Measurements from ENCODE around the gene HOXA4. TPM values are rescaled to one million over a fixed set of nuclear protein-coding genes. Genes with fewer than 3 reads are reported as not detected.

Gene HOXA4
- polyA plus RNA-seq, 3 donors: 0.48 TPM; not detected in 2

DNA sequence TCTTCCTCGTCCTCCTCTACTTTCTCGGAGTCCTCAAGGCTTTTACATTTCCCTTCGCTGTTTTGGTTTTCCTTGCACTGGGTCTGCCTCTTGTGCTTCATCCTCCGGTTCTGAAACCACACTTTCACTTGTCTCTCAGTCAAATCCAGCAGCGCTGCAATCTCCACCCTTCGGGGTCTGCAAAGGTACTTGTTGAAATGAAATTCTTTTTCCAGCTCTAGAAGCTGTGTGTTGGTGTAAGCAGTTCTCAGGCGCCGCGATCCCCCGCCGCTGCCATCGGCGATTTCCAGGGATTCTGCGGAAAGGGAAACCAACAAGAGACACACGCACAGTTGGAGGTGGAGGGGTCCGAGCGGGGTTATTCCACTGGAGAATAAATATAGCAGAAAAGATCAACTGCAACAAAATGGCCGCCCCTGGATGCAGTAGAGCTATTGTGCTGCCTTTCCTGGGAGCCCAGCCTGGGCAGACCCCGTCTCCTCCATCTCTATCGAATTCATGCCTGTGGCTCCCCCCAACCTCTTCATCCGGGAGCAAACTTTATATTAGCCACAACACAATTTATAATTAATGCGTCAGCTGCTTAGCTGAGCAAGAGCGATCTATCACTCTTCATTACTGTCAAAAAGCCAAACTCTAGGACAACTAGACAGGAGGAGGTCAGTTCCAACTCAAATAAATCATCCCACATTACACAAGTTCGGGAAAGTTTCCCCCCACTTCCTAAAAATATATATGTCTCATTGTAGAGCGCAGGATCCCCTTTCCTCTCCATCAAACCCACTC lies 29.2 kb downstream of the HOXA4 start:
- H3K27ac ChIP-seq (ENCODE audit: low read depth in 1 of 2, low read length in 2 of 2): no peak overlapping the region
- peak overlapping the region; percentile 49 for H3K4me2 ChIP-seq (replicated peaks; ENCODE audit: extremely low read depth, low read length, poor library complexity, severe bottlenecking)
- H2AFZ ChIP-seq (ENCODE audit: insufficient read depth, low read depth, low read length, poor library complexity, severe bottlenecking): no peak overlapping the region
- no peak overlapping the region for H3K9ac ChIP-seq (ENCODE audit: insufficient read depth, low read length, poor library complexity, severe bottlenecking)
- TF ChIP-seq CTCF (IDR thresholded peaks at IDR 0.05): no peak
- peaks cover 27% of the 10 kb centered on the region for H3K79me2 ChIP-seq (ENCODE audit: insufficient read depth, low read length)
- peak in 1 of 3 donors; percentile 21 for DNase-seq
- H3K36me3 Mint-ChIP-seq: peaks cover 54 to 57% of the 10 kb centered on the region in 2 donors
- H3K4me1 ChIP-seq (ENCODE audit: control insufficient read depth in 1 of 2, insufficient read depth in 2 of 2, low read length in 2 of 2): peaks cover 38 to 43% of the 10 kb centered on the region in 2 donors
- peaks cover 77 to 94% (median 84%) of the 10 kb centered on the region in 3 donors for H3K27me3 Mint-ChIP-seq (ENCODE audit: low read depth in 3 of 3)
- H3K4me3 ChIP-seq (replicated peaks in 1 of 3; ENCODE audit: low read depth in 2 of 3, low read length in 3 of 3): no peak overlapping the region
- peaks cover 0 to 46% (median 19%) of the 10 kb centered on the region in 7 donors for H3K9me3 Mint-ChIP-seq
- WGBS (ENCODE audit: insufficient coverage): 98% methylated on average over 17 of the region's 25 CpGs
- intact Hi-C loops (cut with micrococcal nuclease): no loop called here
- peak overlapping the region in 1 of 2 donors; percentile 79 for H3K4me3 Mint-ChIP-seq
- H3K27me3 ChIP-seq (ENCODE audit: control insufficient read depth in 2 of 2, insufficient read depth in 2 of 2, low read length in 2 of 2): peaks cover 56 to 91% of the 10 kb centered on the region in 2 donors
- H3K9me3 ChIP-seq (replicated peaks in 1 of 2; ENCODE audit: control insufficient read depth in 1 of 2, insufficient read depth in 1 of 2, low read length in 2 of 2): peaks cover 0 to 24% of the 10 kb centered on the region in 2 donors
- no peak overlapping the region for H3K27ac Mint-ChIP-seq
- H4K20me1 ChIP-seq (ENCODE audit: insufficient read depth, low read length): peaks cover 83% of the 10 kb centered on the region
- peaks cover 9 to 32% of the 10 kb centered on the region in 2 donors for H3K36me3 ChIP-seq (replicated peaks in 1 of 2; ENCODE audit: control insufficient read depth in 1 of 2, insufficient read depth in 2 of 2, low read length in 2 of 2)
- peaks cover 50% of the 10 kb centered on the region for H3K4me1 Mint-ChIP-seq

DNA sequence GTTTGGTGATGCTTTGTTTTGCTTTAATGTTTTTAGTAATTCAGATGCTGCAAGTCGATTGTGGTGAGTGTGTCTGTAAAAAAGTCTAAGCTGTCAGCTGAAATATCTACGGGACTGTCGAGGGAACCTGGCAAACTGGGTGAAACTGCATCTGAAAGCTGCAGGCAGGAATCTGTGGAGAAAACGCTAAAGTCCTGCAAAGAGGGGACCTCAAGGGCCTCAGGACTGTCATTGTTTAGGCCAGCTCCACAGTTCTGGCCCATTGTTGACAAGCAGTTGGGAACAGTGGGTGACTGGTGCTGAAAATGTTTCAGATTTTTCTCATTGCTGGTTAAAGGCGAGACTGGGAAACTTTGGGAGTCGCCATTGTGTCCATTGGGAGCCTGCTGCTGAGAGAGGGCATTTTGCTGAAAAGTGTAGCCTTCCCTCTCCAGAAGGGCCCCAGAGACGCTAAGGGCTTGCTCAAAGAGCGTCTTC lies 29.8 kb downstream of the HOXA4 start:
- Mint-ChIP-seq H3K27me3 (ENCODE audit: low read depth in 3 of 3) (peaks cover 75 to 88% (median 79%) of the 10 kb centered on the region in 3 donors), H3K36me3 (peaks cover 54 to 57% of the 10 kb centered on the region in 2 donors), H3K4me1 (peaks cover 51% of the 10 kb centered on the region), H3K9me3 (peaks cover 0 to 46% (median 19%) of the 10 kb centered on the region in 7 donors), H3K4me3 (peak overlapping the region in 1 of 2 donors; percentile 79), H3K27ac (no peak overlapping the region)
- Histone ChIP-seq H2AFZ (ENCODE audit: insufficient read depth, low read depth, low read length, poor library complexity, severe bottlenecking) (no peak overlapping the region), H3K4me3 (replicated peaks in 1 of 3; ENCODE audit: low read depth in 2 of 3, low read length in 3 of 3) (no peak overlapping the region), H3K4me1 (ENCODE audit: control insufficient read depth in 1 of 2, insufficient read depth in 2 of 2, low read length in 2 of 2) (peaks cover 38 to 43% of the 10 kb centered on the region in 2 donors), H3K27ac (ENCODE audit: low read depth in 1 of 2, low read length in 2 of 2) (no peak overlapping the region), H3K4me2 (replicated peaks; ENCODE audit: extremely low read depth, low read length, poor library complexity, severe bottlenecking) (no peak overlapping the region), H4K20me1 (ENCODE audit: insufficient read depth, low read length) (peaks cover 83% of the 10 kb centered on the region), H3K27me3 (ENCODE audit: control insufficient read depth in 2 of 2, insufficient read depth in 2 of 2, low read length in 2 of 2) (peaks cover 56 to 84% of the 10 kb centered on the region in 2 donors), H3K79me2 (ENCODE audit: insufficient read depth, low read length) (peaks cover 31% of the 10 kb centered on the region), H3K36me3 (replicated peaks in 1 of 2; ENCODE audit: control insufficient read depth in 1 of 2, insufficient read depth in 2 of 2, low read length in 2 of 2) (peaks cover 9 to 32% of the 10 kb centered on the region in 2 donors), H3K9ac (ENCODE audit: insufficient read depth, low read length, poor library complexity, severe bottlenecking) (no peak overlapping the region), H3K9me3 (replicated peaks in 1 of 2; ENCODE audit: control insufficient read depth in 1 of 2, insufficient read depth in 1 of 2, low read length in 2 of 2) (peaks cover 0 to 24% of the 10 kb centered on the region in 2 donors)
- intact Hi-C loops (cut with micrococcal nuclease): no loop called here
- 100% methylated on average over 6 of the region's 8 CpGs for WGBS (ENCODE audit: insufficient coverage)
- no peak for DNase-seq
- no peak for TF ChIP-seq CTCF (IDR thresholded peaks at IDR 0.05)
